Measurements from ENCODE around the gene GPR141.

Gene GPR141

GRCh38 chr7:37683246-37684120 lies at the start of gene GPR141:
Gene GPR141 (plus strand): TSS chr7:37683766. CDS start chr7:37740394, 56,628 bp downstream.
- Histone ChIP-seq H2AFZ (ENCODE audit: low read length) (no peak within 1 kb of the TSS), H3K4me3 (ENCODE audit: low read depth, low read length, poor library complexity, severe bottlenecking) (no peak within 1 kb of the TSS), H3F3A (ENCODE audit: insufficient read depth, low read length) (no peaks in the 10 kb centered on the region), H3K79me2 (ENCODE audit: insufficient read depth, low read length) (no peaks in the 10 kb centered on the region), H3K27ac (ENCODE audit: low read depth, low read length, poor library complexity, severe bottlenecking) (no peak within 1 kb of the TSS), H3K4me1 (ENCODE audit: insufficient read depth, low read length, severe bottlenecking) (no peaks in the 10 kb centered on the region), H3K9me2 (ENCODE audit: low read depth, low read length) (no peaks in the 10 kb centered on the region), H3K27me3 (ENCODE audit: insufficient read depth, low read length) (no peaks in the 10 kb centered on the region), H3K36me3 (ENCODE audit: insufficient read depth, low read length) (no peaks in the 10 kb centered on the region), H3K9me3 (ENCODE audit: low read length) (no peaks in the 10 kb centered on the region), H3K4me2 (ENCODE audit: low read length) (no peak within 1 kb of the TSS), H3K9ac (ENCODE audit: low read length) (no peak within 1 kb of the TSS), H4K20me1 (ENCODE audit: insufficient read depth, low read length) (no peaks in the 10 kb centered on the region)
- TF ChIP-seq, protein P1, sequence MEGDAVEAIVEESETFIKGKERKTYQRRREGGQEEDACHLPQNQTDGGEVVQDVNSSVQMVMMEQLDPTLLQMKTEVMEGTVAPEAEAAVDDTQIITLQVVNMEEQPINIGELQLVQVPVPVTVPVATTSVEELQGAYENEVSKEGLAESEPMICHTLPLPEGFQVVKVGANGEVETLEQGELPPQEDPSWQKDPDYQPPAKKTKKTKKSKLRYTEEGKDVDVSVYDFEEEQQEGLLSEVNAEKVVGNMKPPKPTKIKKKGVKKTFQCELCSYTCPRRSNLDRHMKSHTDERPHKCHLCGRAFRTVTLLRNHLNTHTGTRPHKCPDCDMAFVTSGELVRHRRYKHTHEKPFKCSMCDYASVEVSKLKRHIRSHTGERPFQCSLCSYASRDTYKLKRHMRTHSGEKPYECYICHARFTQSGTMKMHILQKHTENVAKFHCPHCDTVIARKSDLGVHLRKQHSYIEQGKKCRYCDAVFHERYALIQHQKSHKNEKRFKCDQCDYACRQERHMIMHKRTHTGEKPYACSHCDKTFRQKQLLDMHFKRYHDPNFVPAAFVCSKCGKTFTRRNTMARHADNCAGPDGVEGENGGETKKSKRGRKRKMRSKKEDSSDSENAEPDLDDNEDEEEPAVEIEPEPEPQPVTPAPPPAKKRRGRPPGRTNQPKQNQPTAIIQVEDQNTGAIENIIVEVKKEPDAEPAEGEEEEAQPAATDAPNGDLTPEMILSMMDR (IDR thresholded peaks at IDR 0.05; ENCODE audit: low read length): no peak
- TF ChIP-seq EZH2 (IDR thresholded peaks at IDR 0.05; ENCODE audit: borderline replicate concordance, low read length): no peak

DNA sequence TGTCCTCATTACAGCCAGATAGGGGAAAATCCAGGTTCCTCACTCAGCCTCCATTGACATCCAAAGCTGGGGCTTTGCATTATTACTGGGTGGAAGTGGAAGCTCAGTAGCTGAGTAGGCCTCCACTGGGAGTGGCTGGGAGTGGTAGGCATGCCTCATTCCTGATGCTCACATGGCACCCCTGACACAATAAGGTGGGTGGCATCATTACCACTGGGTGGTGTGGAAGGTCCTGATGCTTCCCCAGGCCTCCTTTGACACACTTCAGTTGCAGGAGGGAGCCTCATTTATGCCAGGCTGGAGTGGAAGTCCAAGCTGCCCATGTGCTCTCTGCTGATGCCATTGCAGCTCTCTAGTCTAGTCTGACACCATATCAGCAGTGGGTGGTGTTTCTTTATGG lies 48.2 kb upstream of the GPR141 start:
- TF ChIP-seq, protein P1 (IDR thresholded peaks at IDR 0.05; ENCODE audit: low read length): no peak
- TF ChIP-seq EZH2 (IDR thresholded peaks at IDR 0.05; ENCODE audit: borderline replicate concordance, low read length): no peak
- no peaks in the 10 kb centered on the region for H3K4me1 ChIP-seq (ENCODE audit: insufficient read depth, low read length, severe bottlenecking)
- no peaks in the 10 kb centered on the region for H4K20me1 ChIP-seq (ENCODE audit: insufficient read depth, low read length)
- no peaks in the 10 kb centered on the region for H3K9me3 ChIP-seq (ENCODE audit: low read length)
- H3F3A ChIP-seq (ENCODE audit: insufficient read depth, low read length): no peaks in the 10 kb centered on the region
- no peak overlapping the region for H3K4me3 ChIP-seq (ENCODE audit: low read depth, low read length, poor library complexity, severe bottlenecking)
- H3K4me2 ChIP-seq (ENCODE audit: low read length): no peak overlapping the region
- no peak overlapping the region for H3K9ac ChIP-seq (ENCODE audit: low read length)
- H3K36me3 ChIP-seq (ENCODE audit: insufficient read depth, low read length): no peaks in the 10 kb centered on the region
- no peaks in the 10 kb centered on the region for H3K9me2 ChIP-seq (ENCODE audit: low read depth, low read length)
- H3K27ac ChIP-seq (ENCODE audit: low read depth, low read length, poor library complexity, severe bottlenecking): no peak overlapping the region
- no peaks in the 10 kb centered on the region for H3K27me3 ChIP-seq (ENCODE audit: insufficient read depth, low read length)
- no peak overlapping the region for H2AFZ ChIP-seq (ENCODE audit: low read length)
- H3K79me2 ChIP-seq (ENCODE audit: insufficient read depth, low read length): no peaks in the 10 kb centered on the region

GRCh38 chr7:37642028-37642540 lies 41.5 kb upstream of the GPR141 start:
- Histone ChIP-seq H4K20me1 (ENCODE audit: insufficient read depth, low read length) (no peaks in the 10 kb centered on the region), H3K9me3 (ENCODE audit: low read length) (no peaks in the 10 kb centered on the region), H2AFZ (ENCODE audit: low read length) (no peak overlapping the region), H3K27me3 (ENCODE audit: insufficient read depth, low read length) (no peaks in the 10 kb centered on the region), H3K9me2 (ENCODE audit: low read depth, low read length) (no peaks in the 10 kb centered on the region), H3K36me3 (ENCODE audit: insufficient read depth, low read length) (no peaks in the 10 kb centered on the region), H3F3A (ENCODE audit: insufficient read depth, low read length) (no peaks in the 10 kb centered on the region), H3K79me2 (ENCODE audit: insufficient read depth, low read length) (no peaks in the 10 kb centered on the region), H3K9ac (ENCODE audit: low read length) (no peak overlapping the region), H3K4me3 (ENCODE audit: low read depth, low read length, poor library complexity, severe bottlenecking) (no peak overlapping the region), H3K27ac (ENCODE audit: low read depth, low read length, poor library complexity, severe bottlenecking) (no peak overlapping the region), H3K4me2 (ENCODE audit: low read length) (no peak overlapping the region), H3K4me1 (ENCODE audit: insufficient read depth, low read length, severe bottlenecking) (no peaks in the 10 kb centered on the region)
- TF ChIP-seq EZH2 (IDR thresholded peaks at IDR 0.05; ENCODE audit: borderline replicate concordance, low read length): no peak
- TF ChIP-seq, protein P1 (IDR thresholded peaks at IDR 0.05; ENCODE audit: low read length): no peak

Data from OCI-LY1 (cell line).